Endothelial cell of umbilical vein (primary cell): ENCODE data around the gene DKK3.

Experiments
- CTCF ChIP-seq, 2 donors: IDR thresholded peaks; 1 replicate in 1 of 2; 2 replicates in 1 of 2; pipeline ENCODE4 v1.5.1; 2011; ENCODE audit warnings: low read length in 2 of 2, mild to moderate bottlenecking in 2 of 2, moderate library complexity in 2 of 2, control low read depth in 1 of 2, inconsistent platforms in 1 of 2, low read depth in 1 of 2; ENCODE audit not compliant: insufficient read depth in 1 of 2; ENCODE audit errors: extremely low read depth in 1 of 2
- POLR2A ChIP-seq: IDR thresholded peaks from 2 replicates; pipeline ENCODE4 v1.6.1; 2012; ENCODE audit warnings: low read depth, mild to moderate bottlenecking, control low read depth, low read length
- POLR2AphosphoS5 ChIP-seq: IDR thresholded peaks from 2 replicates; pipeline ENCODE4 v1.6.1; 2012; ENCODE audit warnings: low read depth, mild to moderate bottlenecking, control low read depth, low read length, moderate library complexity; ENCODE audit not compliant: insufficient read depth

- no peak for TF ChIP-seq CTCF (IDR thresholded peaks at IDR 0.05; ENCODE audit: extremely low read depth in 1 of 2, insufficient read depth in 1 of 2, low read depth in 1 of 2, low read length in 2 of 2)
- no peak for TF ChIP-seq POLR2A
- no peak for TF ChIP-seq POLR2AphosphoS5
These were observed 18.4 kb downstream of the DKK3 start for GRCh38 chr11:11989774-11990744.
